Bronchial epithelial cell (primary cell): ENCODE data around the gene NANS. TPM values are rescaled to one million over a fixed set of nuclear protein-coding genes. Genes with fewer than 3 reads are reported as not detected.

ENCODE experiments used
- DNase-seq: peaks from one replicate; pipeline ENCODE4 v3.0.0-alpha.2; 2010; ENCODE audit warnings: low read depth
- FAIRE-seq: peaks from 2 replicates; lab custom pipeline; 2011; peaks lifted over from hg19 to GRCh38; lab: Jason Lieb, UNC
- H3K27me3 ChIP-seq: 2 replicates; pipeline ENCODE4 v1.5.1; 2011; ENCODE audit warnings: low read length; ENCODE audit not compliant: control insufficient read depth, insufficient read depth
- H3K36me3 ChIP-seq: 2 replicates; pipeline ENCODE4 v1.5.1; 2011; ENCODE audit warnings: low read length; ENCODE audit not compliant: control insufficient read depth, insufficient read depth
- H3K4me3 ChIP-seq: 2 replicates; pipeline ENCODE4 v1.5.1; 2011; ENCODE audit warnings: mild to moderate bottlenecking, low read depth, low read length, control low read depth
- CTCF ChIP-seq: IDR thresholded peaks from 2 replicates; pipeline ENCODE4 v1.5.1; 2011; ENCODE audit warnings: mild to moderate bottlenecking, moderate library complexity, low read length, control low read depth, inconsistent platforms; ENCODE audit not compliant: insufficient read depth, severe bottlenecking
- total RNA-seq: library from RNA; depleted of rRNA; stranded (reverse); fragments of >200 nt; gene quantifications from 2 replicates; pipeline ENCODE4 v1.2.1, GENCODE V29; 2014

Gene NANS
- total RNA-seq, 1 donor from 2014 or later, result 118 TPM

- DNase-seq (peak; percentile 84), FAIRE-seq (no peak)
- TF ChIP-seq CTCF, result no peak
- Histone ChIP-seq H3K27me3 (no peaks in the 10 kb centered on the region), H3K4me3 (no peak overlapping the region), H3K36me3 (peaks cover 8% of the 10 kb centered on the region)
These were observed 25.1 kb downstream of the NANS start for GRCh38 chr9:98081477-98082219.

- no peak for FAIRE-seq
- no peak overlapping the region for H3K4me3 ChIP-seq
- TF ChIP-seq CTCF, result no peak
- no peaks in the 10 kb centered on the region for H3K27me3 ChIP-seq
- H3K36me3 ChIP-seq, result peaks cover 7% of the 10 kb centered on the region
- DNase-seq, result no peak
These were observed 26.5 kb downstream of the NANS start for GRCh38 chr9:98083061-98083501.

GRCh38 chr9:98083566-98084183 is 27.1 kb downstream of the NANS start:
- Histone ChIP-seq H3K4me3 (no peak overlapping the region), H3K36me3 (peaks cover 7% of the 10 kb centered on the region), H3K27me3 (no peaks in the 10 kb centered on the region)
- no peak for TF ChIP-seq CTCF
- no peak for DNase-seq
- FAIRE-seq, result peak; percentile 43

GRCh38 chr9:98084396-98084795 is 27.9 kb downstream of the NANS start:
- no peaks in the 10 kb centered on the region for H3K27me3 ChIP-seq
- peaks cover 7% of the 10 kb centered on the region for H3K36me3 ChIP-seq
- H3K4me3 ChIP-seq, result no peak overlapping the region
- no peak for TF ChIP-seq CTCF
- no peak for FAIRE-seq
- no peak for DNase-seq

GRCh38 chr9:98085058-98085457 is 28.5 kb downstream of the NANS start:
- TF ChIP-seq CTCF, result no peak
- Histone ChIP-seq H3K36me3 (peaks cover 7% of the 10 kb centered on the region), H3K4me3 (no peak overlapping the region), H3K27me3 (no peaks in the 10 kb centered on the region)
- FAIRE-seq (no peak), DNase-seq (no peak)
